Measurements from ENCODE around the gene NDUFC2. TPM values are rescaled to one million over a fixed set of nuclear protein-coding genes. Genes with fewer than 3 reads are reported as not detected.

The NDUFC2 gene
- total RNA-seq, 1 experiment from 2014 or later, result 425 TPM

DNA sequence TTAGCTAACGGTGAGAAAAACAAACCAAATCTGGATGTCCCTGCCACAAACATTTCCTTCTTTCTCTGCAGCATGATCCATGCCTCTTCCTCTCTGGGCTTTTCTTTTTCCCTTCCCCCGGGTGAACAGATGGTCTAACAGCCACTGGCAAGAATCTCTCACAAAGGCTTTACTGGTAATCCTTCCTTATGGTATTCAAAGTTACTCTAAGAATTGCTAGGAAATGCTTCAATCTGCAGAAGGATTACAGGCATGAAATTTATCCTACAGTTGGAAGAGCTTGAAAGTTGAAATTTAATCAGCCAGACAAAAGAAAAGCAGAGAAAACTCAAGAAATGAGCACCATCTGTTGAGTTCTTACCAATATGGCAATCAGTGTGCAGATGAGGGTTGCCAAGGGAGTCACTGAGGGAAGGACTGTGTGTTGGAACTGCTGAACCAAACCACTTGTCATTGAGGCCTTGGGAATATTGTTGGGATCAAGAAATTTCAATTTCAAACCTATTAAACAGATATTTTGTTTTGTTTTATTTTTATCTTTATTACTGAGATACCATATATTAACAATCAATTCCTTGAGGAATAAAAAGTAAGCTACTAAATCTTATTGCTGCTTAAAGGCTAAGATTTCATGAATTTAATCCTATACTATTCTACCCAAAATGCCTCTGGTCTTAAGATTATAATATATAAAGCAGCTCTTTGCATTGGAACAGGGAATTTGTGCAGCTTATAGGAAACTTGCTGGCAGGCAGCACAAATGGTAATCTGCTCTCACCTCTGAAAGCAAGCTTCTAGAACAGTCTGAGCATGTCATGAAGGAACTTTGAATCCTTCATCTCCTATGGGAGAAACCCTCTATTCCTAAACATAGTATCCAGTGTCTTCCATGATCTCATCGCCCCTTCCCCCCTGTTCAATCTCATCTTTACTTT, 29.7 kb upstream of the NDUFC2 start:
- no TSS peak for BruUV-seq (replicated peaks)
- intact Hi-C loops (cut with micrococcal nuclease; ENCODE audit: unreplicated experiment), result no loop called here
- Histone ChIP-seq H3K9me3 (ENCODE audit: low read depth, low read length, poor library complexity, severe bottlenecking) (no peaks in the 10 kb centered on the region), H3K27ac (ENCODE audit: low read depth, low read length, poor library complexity, severe bottlenecking) (no peak overlapping the region), H3K27me3 (replicated peaks; ENCODE audit: insufficient read depth, low read depth, low read length, poor library complexity) (no peaks in the 10 kb centered on the region), H3K36me3 (ENCODE audit: insufficient read depth, low read length, poor library complexity, severe bottlenecking) (peaks cover 42% of the 10 kb centered on the region), H3K4me3 (ENCODE audit: low read depth, low read length, poor library complexity, severe bottlenecking) (no peak overlapping the region), H3K4me1 (ENCODE audit: insufficient read depth, low read length, poor library complexity, severe bottlenecking) (peaks cover 5% of the 10 kb centered on the region)
- CTCF ChIA-PET, result interaction anchor here (0.7 kb wide), 1 partner anchor 361 kb away, joined by 3 read pairs; no protein-coding TSS in a partner anchor
- TF ChIP-seq, protein P1, sequence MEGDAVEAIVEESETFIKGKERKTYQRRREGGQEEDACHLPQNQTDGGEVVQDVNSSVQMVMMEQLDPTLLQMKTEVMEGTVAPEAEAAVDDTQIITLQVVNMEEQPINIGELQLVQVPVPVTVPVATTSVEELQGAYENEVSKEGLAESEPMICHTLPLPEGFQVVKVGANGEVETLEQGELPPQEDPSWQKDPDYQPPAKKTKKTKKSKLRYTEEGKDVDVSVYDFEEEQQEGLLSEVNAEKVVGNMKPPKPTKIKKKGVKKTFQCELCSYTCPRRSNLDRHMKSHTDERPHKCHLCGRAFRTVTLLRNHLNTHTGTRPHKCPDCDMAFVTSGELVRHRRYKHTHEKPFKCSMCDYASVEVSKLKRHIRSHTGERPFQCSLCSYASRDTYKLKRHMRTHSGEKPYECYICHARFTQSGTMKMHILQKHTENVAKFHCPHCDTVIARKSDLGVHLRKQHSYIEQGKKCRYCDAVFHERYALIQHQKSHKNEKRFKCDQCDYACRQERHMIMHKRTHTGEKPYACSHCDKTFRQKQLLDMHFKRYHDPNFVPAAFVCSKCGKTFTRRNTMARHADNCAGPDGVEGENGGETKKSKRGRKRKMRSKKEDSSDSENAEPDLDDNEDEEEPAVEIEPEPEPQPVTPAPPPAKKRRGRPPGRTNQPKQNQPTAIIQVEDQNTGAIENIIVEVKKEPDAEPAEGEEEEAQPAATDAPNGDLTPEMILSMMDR (conservative IDR thresholded peaks at IDR 0.05; ENCODE audit: low read depth, low read length), result no peak
- no peak for TF ChIP-seq EZH2 (IDR thresholded peaks at IDR 0.05; ENCODE audit: borderline replicate concordance, low read depth, low read length, poor library complexity, severe bottlenecking)
- peak; percentile 11 for DNase-seq (ENCODE audit: low spot score)
- POLR2A ChIA-PET (ENCODE audit: low non-redundant PET), result no interaction called here

- no peak overlapping the region for H3K4me3 ChIP-seq (ENCODE audit: low read depth, low read length, poor library complexity, severe bottlenecking)
- TF ChIP-seq, protein P1 (conservative IDR thresholded peaks at IDR 0.05; ENCODE audit: low read depth, low read length), result no peak
- TF ChIP-seq EZH2 (IDR thresholded peaks at IDR 0.05; ENCODE audit: borderline replicate concordance, low read depth, low read length, poor library complexity, severe bottlenecking), result no peak
- H3K9me3 ChIP-seq (ENCODE audit: low read depth, low read length, poor library complexity, severe bottlenecking), result no peaks in the 10 kb centered on the region
- H3K27ac ChIP-seq (ENCODE audit: low read depth, low read length, poor library complexity, severe bottlenecking), result no peak overlapping the region
- POLR2A ChIA-PET (ENCODE audit: low non-redundant PET), result no interaction called here
- peaks cover 50% of the 10 kb centered on the region for H3K36me3 ChIP-seq (ENCODE audit: insufficient read depth, low read length, poor library complexity, severe bottlenecking)
- H3K27me3 ChIP-seq (replicated peaks; ENCODE audit: insufficient read depth, low read depth, low read length, poor library complexity), result no peaks in the 10 kb centered on the region
- no TSS peak for BruUV-seq (replicated peaks)
- intact Hi-C loops (cut with micrococcal nuclease; ENCODE audit: unreplicated experiment), result no loop called here
- H3K4me1 ChIP-seq (ENCODE audit: insufficient read depth, low read length, poor library complexity, severe bottlenecking), result no peaks in the 10 kb centered on the region
- no peak for DNase-seq (ENCODE audit: low spot score)
- CTCF ChIA-PET, result no interaction called here
These were observed 21.2 kb upstream of the NDUFC2 start for GRCh38 chr11:78100676-78101472.

DNA sequence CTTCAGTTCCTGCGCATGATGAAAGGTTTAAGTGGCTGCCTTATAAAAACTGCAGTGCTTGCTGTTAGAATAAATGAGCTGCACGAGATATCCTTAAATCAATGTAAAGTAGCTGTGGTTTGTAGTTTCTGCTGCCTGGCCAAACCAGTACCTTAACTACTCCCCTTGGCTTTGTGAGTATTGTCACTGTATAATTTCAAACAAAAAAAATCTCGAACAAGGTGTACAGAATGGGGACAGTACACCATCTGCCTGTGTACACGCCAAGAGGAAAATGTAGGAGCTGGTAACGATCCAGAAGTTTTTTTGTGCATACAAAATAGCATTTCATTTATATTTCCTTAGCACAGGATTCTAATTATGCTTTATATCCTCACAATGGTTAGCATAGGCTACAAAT, 20.6 kb upstream of the NDUFC2 start:
- no TSS peak for BruUV-seq (replicated peaks)
- no peak for DNase-seq (ENCODE audit: low spot score)
- TF ChIP-seq, protein P1 (conservative IDR thresholded peaks at IDR 0.05; ENCODE audit: low read depth, low read length), result no peak
- TF ChIP-seq EZH2 (IDR thresholded peaks at IDR 0.05; ENCODE audit: borderline replicate concordance, low read depth, low read length, poor library complexity, severe bottlenecking), result no peak
- intact Hi-C loops (cut with micrococcal nuclease; ENCODE audit: unreplicated experiment), result no loop called here
- Histone ChIP-seq H3K9me3 (ENCODE audit: low read depth, low read length, poor library complexity, severe bottlenecking) (no peaks in the 10 kb centered on the region), H3K27ac (ENCODE audit: low read depth, low read length, poor library complexity, severe bottlenecking) (no peak overlapping the region), H3K4me3 (ENCODE audit: low read depth, low read length, poor library complexity, severe bottlenecking) (no peak overlapping the region), H3K36me3 (ENCODE audit: insufficient read depth, low read length, poor library complexity, severe bottlenecking) (peaks cover 50% of the 10 kb centered on the region), H3K4me1 (ENCODE audit: insufficient read depth, low read length, poor library complexity, severe bottlenecking) (no peaks in the 10 kb centered on the region), H3K27me3 (replicated peaks; ENCODE audit: insufficient read depth, low read depth, low read length, poor library complexity) (no peaks in the 10 kb centered on the region)
- POLR2A ChIA-PET (ENCODE audit: low non-redundant PET), result no interaction called here
- CTCF ChIA-PET, result no interaction called here

Data from A673 (cell line).